K562 (cell line): Measurements from ENCODE around the gene TCEA3. TPM values are rescaled to one million over a fixed set of nuclear protein-coding genes. Genes with fewer than 3 reads are reported as not detected.

ENCODE experiments used
- ELF1 ChIP-seq: fragments of 200-800 bp; sonication (Bioruptor generic); IDR thresholded peaks from 2 replicates; pipeline ENCODE4 v1.6.1; 2016; ENCODE audit warnings: missing genetic modification characterization, missing compliant biosample characterization
- ETV1 ChIP-seq: fragments of 450-650 bp; conservative IDR thresholded peaks from 2 replicates; pipeline ENCODE4 v1.6.1; 2016; ENCODE audit warnings: missing genetic modification characterization, control low read depth, low read depth, missing compliant biosample characterization
- GATAD2B ChIP-seq: fragments of 450-650 bp; IDR thresholded peaks from 2 replicates; pipeline ENCODE4 v1.6.1; 2017; ENCODE audit warnings: mild to moderate bottlenecking, borderline replicate concordance
- IRF2 ChIP-seq: sonication (generic); formaldehyde crosslinking; IDR thresholded peaks from 2 replicates; pipeline ENCODE4 v1.8.1; 2022; ENCODE audit warnings: mild to moderate bottlenecking, missing genetic modification reagents
- NFE2L1 ChIP-seq: fragments of 450-650 bp; IDR thresholded peaks from 2 replicates; pipeline ENCODE4 v1.6.1; 2016; ENCODE audit warnings: missing genetic modification characterization, low read depth, mild to moderate bottlenecking, missing compliant biosample characterization, moderate library complexity, borderline replicate concordance
- NR1H2 ChIP-seq: sonication (generic); formaldehyde crosslinking; IDR thresholded peaks from 2 replicates; pipeline ENCODE4 v1.4.0; 2020; ENCODE audit warnings: mild to moderate bottlenecking, missing genetic modification reagents
- POLR2AphosphoS2 ChIP-seq: IDR thresholded peaks from 2 replicates; pipeline ENCODE4 v1.6.1; 2012; ENCODE audit warnings: low read length, improper control_type of control experiment
- POLR2H ChIP-seq: IDR thresholded peaks from 2 replicates; pipeline ENCODE4 v1.6.1; 2016; ENCODE audit warnings: missing genetic modification characterization, low read depth, mild to moderate bottlenecking, control low read depth, missing compliant biosample characterization, moderate library complexity
- PRMT5 ChIP-seq: sonication (generic); formaldehyde crosslinking; IDR thresholded peaks from 2 replicates; pipeline ENCODE4 v1.5.0; 2020; ENCODE audit warnings: missing genetic modification reagents
- SAP30 ChIP-seq: fragments of 200-600 bp; sonication (generic); IDR thresholded peaks from 2 replicates; pipeline ENCODE4 v1.6.1; 2012; ENCODE audit warnings: borderline replicate concordance, low read depth, mild to moderate bottlenecking, moderate library complexity, low read length, control low read depth, inconsistent platforms; ENCODE audit not compliant: insufficient read depth, poor library complexity, severe bottlenecking
- SPI1 ChIP-seq: IDR thresholded peaks from 2 replicates; pipeline ENCODE4 v1.6.1; 2011; ENCODE audit warnings: low read depth, low read length, control low read depth, borderline replicate concordance
- ZBED1 ChIP-seq: IDR thresholded peaks from 2 replicates; pipeline ENCODE4 v1.6.1; 2014
- ZNF407 ChIP-seq: fragments of 450-650 bp; IDR thresholded peaks from 2 replicates; pipeline ENCODE4 v1.6.1; 2016; ENCODE audit warnings: low read depth
- polyA plus RNA-seq, 8 experiments: library from polyadenylated mRNA; depleted of rRNA in 4 of 8; stranded (reverse) in 5 of 8; unstranded in 3 of 8; fragments of >200 nt; fragmentation: Nextera tagmentation in 2 of 8; fragmentation: Illumina TruSeq in 1 of 8; extraction: Ambion mirVana in 2 of 8; extraction: Trizol in 1 of 8; gene quantifications; 2 replicates each; pipeline versions ENCODE4 v1.2.1 to v1.2.3, GENCODE V29; 2011 to 2014; ENCODE audit warnings: inconsistent platforms in 1 of 8, missing spikeins in 1 of 8
- total RNA-seq, 7 experiments: library from RNA; depleted of rRNA in 6 of 7; stranded (reverse); fragments of >200 nt in 6 of 7; fragmentation: Illumina TruSeq in 2 of 7; extraction: Trizol in 2 of 7; gene quantifications; 2 replicates each; pipeline versions ENCODE4 v1.2.1 to v1.2.3, GENCODE V29; 2011 to 2021; ENCODE audit warnings: low replicate concordance in 1 of 7
- TF ChIP-seq, protein P1 (sequence below): fragments of 450-650 bp; formaldehyde crosslinking; IDR thresholded peaks from 2 replicates; pipeline ENCODE4 v1.4.0; 2020; ENCODE audit warnings: mild to moderate bottlenecking, mixed read lengths
- TF ChIP-seq, protein P2 (sequence below): fragments of 200-800 bp; sonication (Bioruptor generic); IDR thresholded peaks from 2 replicates; pipeline ENCODE4 v1.6.1; 2017; ENCODE audit warnings: missing genetic modification characterization, missing compliant biosample characterization

Gene TCEA3
- total and polyA plus RNA-seq, 9 of the 15 experiments (the other 6 are each of a cell fraction or from before 2014, with no cell fraction given): 0.03 to 0.55 (median 0.36) TPM

GRCh38 chr1:23389837-23390321, 34.7 kb downstream of the TCEA3 start (continued):
- TF ChIP-seq GATAD2B: no peak
- TF ChIP-seq NFE2L1 (tag): no peak
- TF ChIP-seq POLR2H (tag): peak; percentile 86
- no peak for TF ChIP-seq ZNF407
- TF ChIP-seq SPI1: peak; percentile 69; the same call in 1 of the 2 replicates
- TF ChIP-seq PRMT5 (CRISPR knock-in tag): no peak
- TF ChIP-seq ETV1 (tag): no peak
- TF ChIP-seq ZBED1: no peak
- TF ChIP-seq ELF1 (tag): no peak
- no peak for TF ChIP-seq NR1H2 (CRISPR knock-in tag)
- TF ChIP-seq, protein P1, sequence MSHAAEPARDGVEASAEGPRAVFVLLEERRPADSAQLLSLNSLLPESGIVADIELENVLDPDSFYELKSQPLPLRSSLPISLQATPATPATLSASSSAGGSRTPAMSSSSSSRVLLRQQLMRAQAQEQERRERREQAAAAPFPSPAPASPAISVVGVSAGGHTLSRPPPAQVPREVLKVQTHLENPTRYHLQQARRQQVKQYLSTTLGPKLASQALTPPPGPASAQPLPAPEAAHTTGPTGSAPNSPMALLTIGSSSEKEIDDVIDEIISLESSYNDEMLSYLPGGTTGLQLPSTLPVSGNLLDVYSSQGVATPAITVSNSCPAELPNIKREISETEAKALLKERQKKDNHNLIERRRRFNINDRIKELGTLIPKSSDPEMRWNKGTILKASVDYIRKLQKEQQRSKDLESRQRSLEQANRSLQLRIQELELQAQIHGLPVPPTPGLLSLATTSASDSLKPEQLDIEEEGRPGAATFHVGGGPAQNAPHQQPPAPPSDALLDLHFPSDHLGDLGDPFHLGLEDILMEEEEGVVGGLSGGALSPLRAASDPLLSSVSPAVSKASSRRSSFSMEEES (CRISPR knock-in tag): no peak
- TF ChIP-seq SAP30: no peak
- TF ChIP-seq, protein P2, sequence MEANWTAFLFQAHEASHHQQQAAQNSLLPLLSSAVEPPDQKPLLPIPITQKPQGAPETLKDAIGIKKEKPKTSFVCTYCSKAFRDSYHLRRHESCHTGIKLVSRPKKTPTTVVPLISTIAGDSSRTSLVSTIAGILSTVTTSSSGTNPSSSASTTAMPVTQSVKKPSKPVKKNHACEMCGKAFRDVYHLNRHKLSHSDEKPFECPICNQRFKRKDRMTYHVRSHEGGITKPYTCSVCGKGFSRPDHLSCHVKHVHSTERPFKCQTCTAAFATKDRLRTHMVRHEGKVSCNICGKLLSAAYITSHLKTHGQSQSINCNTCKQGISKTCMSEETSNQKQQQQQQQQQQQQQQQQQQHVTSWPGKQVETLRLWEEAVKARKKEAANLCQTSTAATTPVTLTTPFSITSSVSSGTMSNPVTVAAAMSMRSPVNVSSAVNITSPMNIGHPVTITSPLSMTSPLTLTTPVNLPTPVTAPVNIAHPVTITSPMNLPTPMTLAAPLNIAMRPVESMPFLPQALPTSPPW (CRISPR knock-in tag): no peak
- TF ChIP-seq POLR2AphosphoS2: no peak
- TF ChIP-seq IRF2 (CRISPR knock-in tag): no peak
